HG03045 (cell line): ENCODE results near the gene SFTPD.
A peak's percentile ranks its signal among the peaks of the same experiment; 100 is the strongest.

Source experiments
- ATAC-seq: cut with Tn5 transposase; IDR thresholded peaks from one replicate; pipeline ENCODE4 v1.9.1; 2021; ENCODE audit warnings: mild to moderate bottlenecking, moderate library complexity; ENCODE audit not compliant: unreplicated experiment

Gene SFTPD

DNA sequence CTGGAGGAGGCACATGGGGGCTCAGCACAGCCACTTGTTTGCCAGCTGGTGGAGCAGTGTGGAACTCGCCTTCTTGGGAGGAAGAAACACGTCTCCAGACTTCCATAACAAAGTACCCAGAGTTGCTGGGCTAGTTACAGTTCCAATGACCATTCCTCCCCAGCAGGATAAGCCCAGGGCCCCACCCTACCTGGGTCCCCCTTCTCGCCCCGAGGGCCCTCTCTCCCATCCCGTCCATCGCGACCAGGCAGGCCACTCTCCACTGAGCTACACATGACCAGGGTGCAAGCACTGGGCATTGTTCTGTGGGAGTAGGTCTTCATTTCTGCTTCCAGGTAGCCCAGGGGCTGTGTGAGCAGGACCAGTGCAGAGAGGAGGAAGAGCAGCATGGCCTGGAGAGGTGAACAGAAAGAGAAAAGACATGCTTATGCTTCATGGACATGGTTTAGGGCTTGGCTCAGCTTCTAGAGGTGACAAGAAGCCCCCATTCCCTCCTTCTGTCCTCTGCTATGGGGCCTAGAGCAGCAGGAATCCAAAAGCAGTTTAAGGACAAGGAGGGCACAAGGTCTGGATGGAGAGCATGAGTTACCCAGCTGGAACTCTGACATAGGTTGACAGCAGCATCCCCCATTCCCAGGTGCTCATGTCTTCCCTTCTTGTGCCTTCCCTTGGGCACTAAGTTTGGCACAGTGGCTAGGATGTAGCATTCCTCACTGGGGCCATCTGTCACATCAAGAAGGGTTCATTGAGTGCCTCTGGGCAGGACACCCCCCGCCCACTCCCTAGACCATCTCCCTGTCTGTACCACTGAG, 2.4 kb downstream of the SFTPD start:
- no peak for ATAC-seq

DNA sequence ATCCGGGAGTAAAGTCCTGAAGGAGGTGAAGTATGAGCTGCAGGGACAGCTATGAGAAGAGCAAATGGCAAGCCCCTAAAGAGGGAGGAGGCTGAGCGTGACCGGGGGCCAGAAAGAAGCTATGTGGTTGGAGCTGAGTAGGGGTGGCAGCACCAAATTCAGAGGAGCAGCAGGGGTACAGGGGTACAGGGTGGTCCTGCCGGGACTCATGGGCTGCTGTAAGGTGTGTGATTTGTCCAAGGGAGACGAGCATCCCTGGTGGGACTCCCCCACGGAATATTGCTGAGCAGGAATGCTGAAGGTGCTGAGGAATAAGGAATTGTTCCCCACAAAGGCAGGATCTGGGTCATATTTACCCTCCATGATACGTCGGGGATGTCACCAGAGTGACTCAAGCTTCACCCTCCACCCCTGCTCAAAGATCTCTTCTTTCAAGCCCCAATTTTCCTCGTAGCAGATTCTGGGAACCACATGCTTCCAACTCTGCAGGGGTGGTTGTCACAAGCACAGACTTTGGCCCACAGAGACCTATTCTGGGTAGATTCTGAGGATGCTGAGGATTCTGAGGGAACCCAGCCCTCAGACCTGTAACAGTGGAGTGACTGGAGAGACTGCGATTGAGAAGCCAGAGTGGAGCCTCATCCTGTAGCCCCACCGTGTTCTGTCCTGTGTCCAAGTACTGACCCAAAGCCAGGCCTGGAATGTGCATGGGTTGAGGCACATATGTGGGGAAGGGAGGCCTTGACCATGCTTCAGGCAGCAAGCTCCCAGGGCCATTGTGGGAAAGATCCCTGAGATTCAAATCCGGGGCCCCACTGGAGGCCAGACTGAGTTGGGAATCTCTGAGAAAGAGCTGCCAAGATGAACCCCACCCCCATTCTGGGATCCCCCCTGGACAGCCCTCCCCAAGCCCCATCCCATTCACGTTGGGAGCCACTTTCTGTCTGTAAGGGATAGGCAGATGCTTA, 4.2 kb downstream of the SFTPD start:
- ATAC-seq, result no peak

GRCh38 chr10:79943871-79944270, 5.0 kb downstream of the SFTPD start:
- ATAC-seq, result no peak

GRCh38 chr10:79942261-79943185, 6.4 kb downstream of the SFTPD start:
- ATAC-seq, result no peak

DNA sequence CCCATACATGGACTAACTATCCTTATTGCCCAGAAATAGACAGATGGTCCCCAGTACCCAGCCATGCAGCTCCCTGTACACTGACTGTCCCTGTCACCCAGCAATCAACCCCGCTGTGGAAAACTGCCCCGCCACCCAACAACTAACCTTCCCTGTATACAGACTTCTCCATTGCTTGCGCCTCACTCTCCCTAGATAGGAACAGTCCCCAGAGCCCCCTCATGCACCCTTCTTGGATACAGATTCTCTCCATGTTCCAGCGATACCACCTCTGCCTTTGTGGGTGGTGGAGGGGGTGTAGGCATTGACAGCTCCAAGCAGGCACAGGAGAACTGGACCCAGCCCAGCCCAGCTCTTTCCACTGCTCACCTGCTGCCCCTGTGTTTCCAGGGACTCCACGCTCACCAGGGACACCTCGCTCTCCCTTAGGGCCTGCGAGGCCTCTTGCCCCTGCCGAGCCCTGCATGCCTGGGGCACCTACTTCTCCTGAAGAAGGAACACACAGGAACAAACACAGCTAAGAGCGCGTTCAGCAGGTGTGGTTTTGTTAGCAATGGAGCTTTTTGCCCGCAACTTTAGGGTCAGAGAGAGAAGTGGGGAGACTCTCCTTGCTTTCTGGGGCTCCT, 7.2 kb downstream of the SFTPD start:
- no peak for ATAC-seq

GRCh38 chr10:79941146-79941545, 7.8 kb downstream of the SFTPD start:
- ATAC-seq, result no peak

- no peak for ATAC-seq
These were observed 8.5 kb downstream of the SFTPD start for GRCh38 chr10:79940431-79940830.

GRCh38 chr10:79939969-79940368, 8.9 kb downstream of the SFTPD start:
- no peak for ATAC-seq

GRCh38 chr10:79938728-79939406, 10.0 kb downstream of the SFTPD start:
- peak; percentile 52 for ATAC-seq

DNA sequence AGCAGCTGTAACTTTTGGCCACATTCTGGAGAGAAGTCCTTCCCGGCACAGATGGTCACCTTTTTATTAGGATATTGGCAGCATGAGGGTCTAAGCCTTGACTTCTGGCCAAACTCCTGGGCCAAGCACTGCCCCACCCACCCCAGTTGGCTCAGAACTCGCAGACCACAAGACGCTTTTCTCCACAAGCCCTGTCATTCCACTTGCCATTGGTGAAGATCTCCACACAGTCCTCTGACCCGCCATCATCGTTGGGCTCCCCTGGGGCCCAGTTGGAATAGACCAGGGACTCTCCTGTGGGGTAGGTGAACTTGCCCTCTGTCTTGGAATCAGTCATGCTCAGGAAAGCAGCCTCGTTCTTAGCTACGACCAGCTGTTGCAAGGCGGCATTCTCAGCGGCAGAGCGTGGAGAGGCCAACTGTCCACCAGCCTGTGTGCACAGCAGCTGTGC, 11.2 kb downstream of the SFTPD start:
- ATAC-seq, result no peak

DNA sequence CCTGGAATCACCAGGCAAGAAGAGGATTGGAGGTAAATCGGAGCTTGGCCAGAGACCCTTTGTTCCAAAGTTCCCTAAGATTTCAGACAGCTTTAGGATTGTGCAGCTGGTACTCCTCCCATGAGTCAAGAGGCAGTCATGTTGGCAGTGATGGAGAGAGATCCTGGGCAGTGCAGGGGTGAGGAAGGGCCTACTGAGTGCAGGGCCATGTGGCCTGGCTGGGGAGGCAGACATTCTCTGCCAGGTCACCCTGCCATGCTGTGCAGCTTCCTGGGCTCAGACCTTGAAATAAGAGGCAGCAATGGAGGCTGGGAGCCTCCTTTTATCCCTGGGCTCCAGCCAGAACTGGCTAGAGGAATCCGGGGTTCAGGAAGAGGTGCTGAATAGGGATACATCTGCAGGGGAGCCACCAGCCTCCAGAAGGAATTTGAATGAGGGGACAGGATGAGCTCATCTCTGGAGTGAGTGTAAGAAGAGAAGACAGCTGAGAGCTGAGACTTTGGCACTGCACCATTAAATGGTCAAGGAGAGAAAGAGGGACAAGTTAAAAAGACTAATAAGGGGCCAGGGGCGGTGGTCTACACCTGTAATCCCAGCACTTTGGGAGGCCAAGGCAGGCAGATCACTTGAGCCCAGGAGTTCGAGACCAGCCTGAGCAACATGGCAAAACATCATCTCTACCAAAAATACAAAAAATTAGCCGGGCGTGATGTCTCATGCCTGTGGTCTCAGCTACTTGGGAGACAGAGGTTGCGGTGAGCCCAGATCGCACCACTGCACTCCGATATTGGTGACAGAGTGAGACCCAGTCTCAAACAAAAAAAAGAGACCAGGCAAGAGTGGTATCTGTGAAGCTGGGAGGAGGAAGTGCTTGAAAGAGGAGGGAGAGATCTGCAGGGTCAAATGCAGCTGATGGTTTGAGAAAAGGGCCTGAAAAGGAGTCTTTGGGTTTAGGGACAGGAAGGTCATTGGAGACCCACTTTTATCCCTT, 12.0 kb downstream of the SFTPD start:
- no peak for ATAC-seq

DNA sequence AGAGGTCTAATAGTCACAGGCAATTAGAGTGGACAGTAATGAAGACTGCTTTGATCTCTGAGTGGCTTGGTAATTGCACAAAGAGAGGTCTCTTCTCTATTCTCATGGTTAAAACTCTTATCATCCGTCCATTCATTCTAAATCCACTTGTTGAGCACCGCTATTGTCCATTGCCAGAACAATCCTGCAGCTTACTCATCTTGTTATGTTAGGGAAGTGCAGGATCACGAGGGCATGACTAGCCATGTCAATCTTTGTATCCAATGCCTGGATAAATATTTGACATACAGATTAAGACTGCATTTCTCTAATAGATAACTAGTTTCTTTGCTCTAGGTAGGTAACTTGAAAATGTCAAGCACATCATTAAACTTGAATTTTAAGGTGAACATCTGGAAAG, 14.9 kb downstream of the SFTPD start:
- no peak for ATAC-seq

DNA sequence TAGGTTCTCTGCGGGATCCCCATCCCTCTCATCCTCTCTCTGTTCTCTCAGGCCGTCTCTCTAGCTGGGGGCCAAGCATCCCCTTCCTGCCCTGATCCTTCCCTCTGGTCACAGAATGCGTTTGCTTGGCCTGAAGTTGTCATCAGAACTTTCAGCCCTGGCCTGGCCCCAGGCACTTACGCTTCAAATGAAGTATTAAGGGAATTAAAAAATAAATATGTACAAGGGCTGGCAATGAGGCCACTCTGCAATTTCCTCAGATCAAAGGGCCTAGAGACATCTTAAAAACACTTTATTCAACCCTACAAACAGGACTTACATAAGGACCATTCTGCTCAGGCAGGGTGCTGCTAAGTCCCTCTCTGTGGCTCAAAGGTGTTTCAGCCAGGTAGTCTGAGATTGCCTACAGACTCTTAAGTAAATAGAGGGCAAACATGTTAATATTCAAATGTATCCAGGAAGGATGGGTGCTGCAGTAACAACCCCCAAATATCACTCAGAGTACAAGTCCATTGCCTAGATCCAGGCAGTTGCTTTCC, 16.0 kb downstream of the SFTPD start:
- no peak for ATAC-seq

- no peak for ATAC-seq
These were observed 16.6 kb downstream of the SFTPD start for GRCh38 chr10:79932307-79932706.

GRCh38 chr10:79930751-79931150, 18.2 kb downstream of the SFTPD start:
- ATAC-seq, result no peak

GRCh38 chr10:79930267-79930666, 18.6 kb downstream of the SFTPD start:
- ATAC-seq, result no peak

- ATAC-seq, result peak; percentile 82
These were observed 19.4 kb downstream of the SFTPD start for GRCh38 chr10:79929409-79929904.

- ATAC-seq, result no peak
These were observed 20.8 kb downstream of the SFTPD start for GRCh38 chr10:79928028-79928583.
